Activated effector memory CD4-positive, alpha-beta T cell treated with Interleukin-2 at 50 U/mL for 16 hours (primary cell): ENCODE results near the gene CREB3L1.
A peak's percentile ranks its signal among the peaks of the same experiment; 100 is the strongest.

Experiments used
- DNase-seq: peaks from one replicate; pipeline ENCODE4 v3.0.0-alpha.2; 2020

Gene CREB3L1, protein sequence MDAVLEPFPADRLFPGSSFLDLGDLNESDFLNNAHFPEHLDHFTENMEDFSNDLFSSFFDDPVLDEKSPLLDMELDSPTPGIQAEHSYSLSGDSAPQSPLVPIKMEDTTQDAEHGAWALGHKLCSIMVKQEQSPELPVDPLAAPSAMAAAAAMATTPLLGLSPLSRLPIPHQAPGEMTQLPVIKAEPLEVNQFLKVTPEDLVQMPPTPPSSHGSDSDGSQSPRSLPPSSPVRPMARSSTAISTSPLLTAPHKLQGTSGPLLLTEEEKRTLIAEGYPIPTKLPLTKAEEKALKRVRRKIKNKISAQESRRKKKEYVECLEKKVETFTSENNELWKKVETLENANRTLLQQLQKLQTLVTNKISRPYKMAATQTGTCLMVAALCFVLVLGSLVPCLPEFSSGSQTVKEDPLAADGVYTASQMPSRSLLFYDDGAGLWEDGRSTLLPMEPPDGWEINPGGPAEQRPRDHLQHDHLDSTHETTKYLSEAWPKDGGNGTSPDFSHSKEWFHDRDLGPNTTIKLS

DNA sequence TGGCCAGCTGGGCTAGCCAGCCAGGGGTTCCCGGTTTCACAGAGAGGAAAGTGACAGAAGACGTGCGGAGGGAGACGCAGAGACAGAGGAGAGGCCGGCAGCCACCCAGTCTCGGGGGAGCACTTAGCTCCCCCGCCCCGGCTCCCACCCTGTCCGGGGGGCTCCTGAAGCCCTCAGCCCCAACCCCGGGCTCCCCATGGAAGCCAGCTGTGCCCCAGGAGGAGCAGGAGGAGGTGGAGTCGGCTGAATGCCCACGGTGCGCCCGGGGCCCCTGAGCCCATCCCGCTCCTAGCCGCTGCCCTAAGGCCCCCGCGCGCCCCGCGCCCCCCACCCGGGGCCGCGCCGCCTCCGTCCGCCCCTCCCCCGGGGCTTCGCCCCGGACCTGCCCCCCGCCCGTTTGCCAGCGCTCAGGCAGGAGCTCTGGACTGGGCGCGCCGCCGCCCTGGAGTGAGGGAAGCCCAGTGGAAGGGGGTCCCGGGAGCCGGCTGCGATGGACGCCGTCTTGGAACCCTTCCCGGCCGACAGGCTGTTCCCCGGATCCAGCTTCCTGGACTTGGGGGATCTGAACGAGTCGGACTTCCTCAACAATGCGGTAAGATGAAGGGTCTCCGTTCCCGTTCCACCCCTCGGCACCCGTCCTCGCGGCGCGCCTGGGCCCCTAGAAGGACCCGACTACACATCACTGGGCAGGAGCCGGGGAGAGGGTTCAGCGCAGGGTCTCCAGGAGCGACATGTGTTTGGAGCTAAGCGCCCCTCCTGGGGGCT, at the start of gene CREB3L1:
Gene CREB3L1, plus strand, starts transcription at position 41 of the 765 bp plus-strand sequence. Its CDS starts 450 bp downstream, at position 491.
- DNase-seq, result no peak

DNA sequence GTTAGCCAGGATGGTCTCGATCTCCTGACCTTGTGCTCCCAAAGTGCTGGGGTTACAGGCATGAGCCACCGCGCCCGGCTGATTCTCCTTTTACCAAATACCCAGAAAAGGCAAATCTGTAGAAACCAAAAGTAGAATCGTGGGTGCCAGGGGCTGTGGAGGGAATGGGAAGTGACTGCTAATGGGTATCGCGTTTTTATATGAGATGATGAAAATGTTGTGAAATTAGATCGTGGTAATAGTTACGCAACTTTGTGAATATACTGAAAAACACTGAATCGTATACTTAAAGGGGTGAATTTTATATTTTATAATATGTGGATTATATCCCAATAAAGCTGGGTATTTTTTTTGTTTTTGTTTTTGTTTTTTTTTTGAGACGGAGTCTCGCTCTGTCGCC, 48.2 kb upstream of the CREB3L1 start:
- DNase-seq, result no peak

DNA sequence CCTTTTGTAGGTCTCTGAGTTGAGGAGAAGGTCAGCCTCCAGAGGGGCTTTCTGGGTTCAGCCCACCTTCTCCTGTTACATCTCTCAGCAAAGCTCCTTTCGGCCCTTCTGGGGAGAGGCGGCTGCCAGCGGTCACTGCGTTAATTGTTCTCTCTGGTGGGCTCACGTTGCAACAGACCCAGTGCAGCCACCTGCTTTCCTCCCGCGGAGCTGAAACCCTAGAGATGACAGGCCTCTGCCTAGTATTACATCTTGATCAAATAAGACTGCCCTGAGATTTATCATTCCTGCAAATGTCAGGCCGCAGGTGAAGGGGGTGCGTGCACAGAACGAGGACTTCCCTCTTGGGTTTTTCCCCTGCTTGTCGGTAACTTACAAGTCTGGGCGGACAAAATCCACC, 43.2 kb upstream of the CREB3L1 start:
- no peak for DNase-seq

DNA sequence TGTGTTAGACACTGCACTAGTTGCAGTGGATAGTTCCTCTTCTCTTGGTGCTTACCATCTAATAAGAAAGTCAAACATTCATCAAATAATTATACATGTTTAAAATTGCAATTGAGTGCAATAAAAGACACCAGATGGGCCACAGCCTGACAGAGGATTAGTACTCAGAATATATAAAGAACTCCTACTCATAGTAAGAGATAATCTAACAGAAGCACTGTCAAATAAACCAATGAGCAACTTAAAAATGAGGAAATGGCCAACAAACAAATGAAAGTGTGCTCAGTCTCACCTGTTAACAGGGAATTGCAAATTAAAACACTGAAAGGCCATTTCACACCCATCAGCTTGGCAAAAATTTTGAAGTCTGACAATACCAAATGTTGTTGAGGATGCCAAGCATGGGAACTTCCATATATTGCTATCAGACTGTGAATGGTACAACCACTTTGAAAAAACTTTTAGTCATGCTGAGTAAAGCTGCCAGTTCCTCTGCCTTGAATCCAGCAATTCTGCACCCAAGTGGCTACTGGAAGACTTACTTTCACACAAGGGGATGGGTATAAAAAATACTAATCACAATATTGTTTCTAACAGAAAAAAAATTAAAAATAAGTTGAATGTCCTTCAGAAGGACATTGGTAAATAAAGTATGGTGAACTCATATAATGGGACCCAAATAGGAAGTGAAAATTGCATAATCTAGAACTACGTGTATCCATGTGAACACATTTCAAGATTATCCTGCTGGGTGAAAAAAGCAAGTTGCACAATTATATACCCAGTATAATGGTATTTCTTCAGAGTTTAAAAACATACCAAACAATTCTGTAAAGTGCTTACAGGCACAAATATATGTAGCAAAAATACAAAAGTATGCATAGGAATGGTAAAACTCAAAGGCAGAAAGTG, 41.4 kb upstream of the CREB3L1 start:
- no peak for DNase-seq

DNA sequence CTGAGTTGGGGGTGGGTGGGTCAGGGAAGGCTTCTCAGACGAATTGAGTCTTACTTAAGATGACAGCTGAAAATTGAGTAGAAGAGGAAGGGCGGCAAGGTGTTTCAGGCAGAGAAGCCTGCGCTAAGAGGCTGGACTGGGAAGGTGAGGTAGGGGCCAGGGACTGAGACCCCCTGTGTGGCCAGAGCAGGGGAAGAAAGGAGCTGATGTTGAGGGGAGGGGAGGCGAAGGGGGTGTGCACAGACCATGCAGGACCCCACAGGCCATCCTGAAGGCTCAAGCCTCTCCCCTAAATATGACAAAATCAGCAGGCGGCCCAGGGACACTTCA, 40.6 kb upstream of the CREB3L1 start:
- no peak for DNase-seq

DNA sequence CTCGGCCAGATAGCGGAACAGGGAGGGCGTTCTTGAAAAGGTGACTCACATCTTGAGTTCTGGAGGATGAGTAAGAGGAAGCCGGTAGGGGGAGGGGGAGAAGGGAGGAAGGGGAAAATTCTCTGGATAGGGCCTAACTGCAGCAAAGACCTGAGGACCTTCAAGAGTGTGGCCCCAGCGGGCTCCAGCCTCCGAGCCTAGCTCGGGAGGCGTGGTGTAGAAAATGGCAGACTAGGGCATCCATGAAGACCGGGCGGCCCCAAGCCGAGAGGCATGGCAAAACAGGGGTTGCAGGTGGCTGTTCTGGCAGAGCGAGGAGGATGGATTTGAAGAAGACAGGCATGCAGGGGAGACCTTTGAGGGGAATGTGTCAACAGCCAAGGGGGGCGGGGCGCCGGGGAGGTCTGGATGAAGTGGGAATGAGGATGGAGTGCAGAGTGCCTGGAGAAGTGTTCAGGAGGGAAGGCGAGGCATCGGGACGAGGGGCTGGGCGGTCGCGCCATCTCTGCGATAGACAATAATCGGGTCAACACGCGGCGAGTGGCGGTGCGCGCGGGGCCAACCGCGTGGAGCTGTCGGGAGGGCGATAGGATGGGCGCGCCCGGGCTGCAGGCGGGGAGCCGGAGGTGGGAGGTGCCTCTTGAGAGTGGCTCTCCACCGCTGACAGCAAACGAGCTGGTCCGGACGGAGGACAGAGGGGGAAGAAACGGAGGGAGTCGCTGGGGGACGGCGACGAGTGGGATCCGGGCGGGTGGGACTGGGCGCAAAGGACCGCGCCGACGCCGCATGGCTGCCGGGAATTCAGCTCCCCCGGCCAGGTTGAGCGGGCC, 40.0 kb upstream of the CREB3L1 start:
- peak; percentile 32 for DNase-seq

DNA sequence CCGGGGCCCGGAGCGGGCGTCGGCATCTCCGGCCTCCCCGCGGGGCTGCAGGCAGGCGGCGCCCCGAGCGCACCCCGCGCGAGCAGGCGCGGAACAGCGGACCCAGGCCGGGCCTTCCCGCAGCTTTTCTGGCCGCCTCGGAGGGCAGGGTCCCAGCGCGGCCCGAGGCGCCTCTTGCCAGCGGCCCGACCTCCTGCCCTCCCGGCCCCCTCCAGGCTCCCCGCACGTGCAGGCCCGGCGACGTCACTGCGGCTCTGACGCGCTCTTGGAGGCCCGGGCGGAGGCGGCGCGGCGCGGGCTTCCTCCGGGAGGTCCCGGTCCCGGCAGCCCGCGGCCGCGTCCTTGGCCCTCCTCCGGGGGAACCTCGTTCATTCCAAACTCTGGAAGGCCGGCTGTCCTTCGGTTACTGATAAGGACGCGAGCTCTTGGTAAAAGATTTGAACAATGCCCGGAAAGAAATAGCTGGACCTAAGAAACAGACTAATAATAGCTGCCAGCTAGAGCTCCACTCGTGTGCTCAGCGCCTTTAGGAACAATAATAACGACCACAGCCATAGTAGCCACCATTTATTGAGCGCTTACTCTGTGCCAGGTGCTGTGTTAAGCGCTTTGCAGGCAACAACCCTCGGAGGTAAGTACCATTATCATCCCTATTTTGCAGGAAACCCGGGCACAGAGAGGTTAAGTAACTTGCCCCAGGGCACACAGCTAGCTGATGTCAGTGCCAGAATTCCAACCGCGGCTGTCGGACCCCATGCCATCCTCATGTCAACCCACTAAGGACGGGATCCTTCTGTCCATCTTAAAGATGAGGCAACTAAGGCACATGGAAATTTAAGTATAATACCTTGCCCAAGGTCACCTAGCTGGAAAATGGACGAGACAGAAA, 39.1 kb upstream of the CREB3L1 start:
- DNase-seq, result peak; percentile 40

DNA sequence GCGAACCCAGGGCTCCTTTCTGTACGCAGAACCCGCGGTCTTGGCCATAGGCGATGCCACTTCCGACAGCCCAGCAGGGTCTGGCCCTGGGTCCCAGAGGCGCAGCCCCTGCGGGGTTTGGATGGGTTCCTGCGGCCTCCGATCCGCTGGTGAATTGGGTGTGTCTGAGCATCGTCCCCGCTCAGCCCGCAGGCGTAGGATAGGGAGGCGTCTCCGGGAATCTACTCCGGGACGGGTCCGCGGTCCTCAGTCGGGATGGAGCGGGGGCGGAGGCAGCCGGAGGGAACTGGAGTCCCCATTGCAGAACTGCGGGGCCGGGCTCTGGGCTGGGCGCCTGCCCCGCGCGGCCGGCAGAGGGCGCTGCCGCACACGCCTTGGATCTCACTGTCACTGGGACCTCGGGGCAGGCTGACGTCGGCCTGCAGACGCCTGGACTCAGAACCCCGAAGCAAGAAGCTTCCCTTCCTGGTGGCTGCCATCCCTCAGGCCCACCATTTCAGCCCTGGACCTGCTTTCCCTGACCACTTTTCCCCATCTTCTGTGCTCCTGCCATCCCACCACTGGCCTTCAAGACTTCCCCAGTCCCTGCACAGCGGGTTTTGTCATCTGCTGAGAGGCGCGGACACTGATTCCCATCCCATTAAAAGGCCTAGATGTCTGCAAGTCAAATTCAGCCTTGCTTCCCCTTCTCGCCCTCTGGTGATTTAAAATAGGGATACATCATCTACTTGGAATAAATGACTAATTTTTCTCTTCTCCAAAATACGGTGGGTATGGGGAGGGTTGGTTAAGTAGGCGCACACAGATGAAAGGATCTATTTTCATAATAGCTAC, 38.3 kb upstream of the CREB3L1 start:
- peak; percentile 70 for DNase-seq

DNA sequence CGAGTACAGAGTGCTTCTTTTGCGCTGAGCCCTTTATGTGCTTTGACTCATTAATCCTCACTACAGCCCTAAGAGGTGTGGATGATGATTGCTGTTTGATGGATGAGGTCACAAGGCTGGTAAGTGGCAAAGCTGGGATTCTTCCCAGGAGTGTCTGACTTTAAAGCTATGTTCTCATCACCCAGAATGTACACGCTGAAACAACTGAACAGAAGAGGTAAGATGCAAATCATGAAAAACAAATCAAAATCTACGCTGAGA, 37.7 kb upstream of the CREB3L1 start:
- DNase-seq, result no peak

DNA sequence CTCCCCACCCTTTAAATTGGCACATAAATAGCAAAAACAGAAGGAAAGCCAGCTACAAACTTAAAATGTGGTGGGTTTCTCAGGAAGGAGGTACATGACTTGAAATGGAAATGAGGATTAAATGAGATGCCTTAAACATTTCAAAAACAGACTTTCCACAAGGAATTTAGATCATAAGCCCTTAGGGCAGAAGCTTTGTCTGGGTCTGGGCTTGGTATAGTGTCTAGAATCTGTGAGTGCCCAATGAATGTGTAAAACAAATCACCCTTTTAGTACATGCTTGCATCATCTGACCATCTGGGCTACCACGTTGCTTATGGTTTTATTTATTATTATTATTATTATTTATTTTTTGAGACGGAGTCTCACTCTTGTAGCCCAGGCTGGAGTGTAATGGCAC, 37.1 kb upstream of the CREB3L1 start:
- DNase-seq, result no peak

DNA sequence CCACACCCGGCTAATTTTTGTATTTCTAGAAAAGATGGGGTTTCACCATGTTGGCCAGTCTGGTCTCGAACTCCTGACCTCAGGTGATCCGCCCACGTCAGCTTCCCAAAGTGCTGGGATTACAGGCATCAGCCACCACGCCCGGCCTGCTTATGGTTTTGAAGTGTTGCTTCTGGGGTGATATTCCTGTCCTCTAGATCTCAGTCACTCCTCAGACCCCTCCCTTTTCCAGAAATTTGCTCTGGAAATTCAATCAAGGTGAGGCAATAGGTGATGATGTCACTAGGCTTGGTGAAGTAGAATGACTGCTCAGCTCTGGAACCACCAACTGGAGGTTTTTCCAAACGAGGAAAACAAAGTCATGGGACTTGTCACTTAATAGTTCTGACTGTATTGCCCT, 36.6 kb upstream of the CREB3L1 start:
- DNase-seq, result no peak

DNA sequence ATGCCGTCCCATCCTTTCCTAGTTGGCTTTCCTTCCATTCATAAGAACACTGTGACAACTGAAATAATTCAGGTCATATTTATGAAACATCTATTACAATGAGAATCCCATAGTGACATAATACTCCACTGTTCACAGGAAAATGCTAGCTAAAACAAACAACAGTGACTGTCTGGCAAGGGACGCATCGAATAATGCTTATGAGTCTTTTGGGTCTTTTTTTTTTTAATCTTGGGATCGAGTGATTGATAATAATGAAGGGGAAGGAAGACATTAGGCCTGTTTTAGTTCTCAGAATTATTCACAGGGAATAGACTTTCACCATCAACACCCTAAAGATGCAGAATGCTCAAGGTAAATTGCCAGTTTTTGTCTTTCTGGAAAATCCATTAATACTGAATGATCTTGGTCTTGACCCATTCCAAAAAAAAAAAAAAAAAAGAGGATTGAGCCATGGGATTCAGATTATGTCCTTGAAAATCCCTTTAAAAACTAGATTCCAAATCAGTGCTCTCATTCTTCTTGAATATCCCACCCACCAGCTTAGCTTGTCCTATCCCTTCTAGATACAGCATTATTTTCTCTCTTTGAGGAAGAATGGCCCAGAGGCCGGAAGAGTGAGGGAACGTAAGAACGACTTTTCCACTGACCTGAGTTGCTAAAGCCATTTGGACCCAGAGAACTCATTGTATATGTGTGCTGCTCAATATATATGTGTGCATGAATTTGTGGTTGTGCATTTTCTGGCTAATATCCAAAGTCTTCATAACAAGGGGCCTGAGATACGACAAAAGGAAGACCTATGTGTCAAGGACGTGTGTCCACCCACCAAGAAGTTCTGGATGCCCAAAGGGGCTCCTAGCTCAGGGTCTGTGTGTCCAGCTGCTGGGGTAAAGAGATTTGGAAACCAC, 35.2 kb upstream of the CREB3L1 start:
- no peak for DNase-seq

DNA sequence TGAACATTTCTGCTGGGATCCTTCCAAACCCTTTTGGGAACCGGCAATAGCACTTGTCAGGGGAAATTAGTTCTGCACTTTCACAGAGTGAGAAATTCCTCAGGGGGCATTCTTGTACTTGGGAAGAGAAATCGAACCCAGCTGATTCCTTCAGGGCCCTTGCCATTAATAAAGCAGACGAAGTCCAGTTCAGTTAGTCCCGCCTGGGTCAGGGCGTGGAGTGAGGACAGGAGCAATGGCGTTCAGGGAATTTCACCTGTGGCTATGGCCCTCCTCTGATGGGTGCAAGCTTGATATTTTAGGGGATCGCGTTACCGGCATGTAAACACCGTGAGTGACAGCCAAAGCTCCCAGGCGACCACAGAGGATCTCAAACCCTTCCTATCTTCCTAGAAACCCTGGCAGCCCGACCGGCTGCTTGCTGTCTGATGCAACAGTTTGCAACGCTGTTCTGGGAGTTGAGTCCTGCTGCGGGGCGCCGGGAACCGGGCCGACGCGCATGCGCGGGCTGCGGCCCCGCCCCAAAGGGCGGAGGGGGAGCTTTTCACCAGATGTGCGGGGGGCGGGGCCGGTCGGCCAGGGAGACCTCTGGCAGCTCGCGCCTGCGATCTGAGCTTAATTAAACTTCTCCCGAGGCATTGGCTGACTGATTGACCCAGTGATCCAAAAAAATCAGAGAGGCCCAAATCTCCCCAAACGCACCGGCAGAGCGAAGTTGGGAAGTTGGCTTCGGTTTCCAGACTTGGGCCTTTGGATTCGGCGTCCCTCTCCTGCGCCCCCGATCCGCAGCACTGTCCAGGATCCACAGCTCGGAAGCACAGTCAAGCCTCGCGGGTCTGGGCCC, 34.3 kb upstream of the CREB3L1 start:
- DNase-seq, result peak; percentile 81

DNA sequence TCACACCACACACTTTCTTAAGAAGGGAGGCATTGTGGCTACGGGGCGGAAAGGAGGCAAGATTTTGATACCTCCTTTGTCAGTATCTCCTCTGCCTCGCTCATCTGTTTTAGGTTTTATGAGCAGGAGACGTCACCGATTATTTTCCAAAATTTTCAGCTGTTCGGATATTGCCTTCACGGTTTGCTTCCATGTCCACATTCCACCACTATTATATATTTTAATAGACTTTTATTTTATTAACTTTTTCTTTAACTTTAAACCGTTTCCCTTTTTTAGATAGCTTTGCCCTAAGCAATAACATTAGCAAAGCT, 33.7 kb upstream of the CREB3L1 start:
- no peak for DNase-seq

DNA sequence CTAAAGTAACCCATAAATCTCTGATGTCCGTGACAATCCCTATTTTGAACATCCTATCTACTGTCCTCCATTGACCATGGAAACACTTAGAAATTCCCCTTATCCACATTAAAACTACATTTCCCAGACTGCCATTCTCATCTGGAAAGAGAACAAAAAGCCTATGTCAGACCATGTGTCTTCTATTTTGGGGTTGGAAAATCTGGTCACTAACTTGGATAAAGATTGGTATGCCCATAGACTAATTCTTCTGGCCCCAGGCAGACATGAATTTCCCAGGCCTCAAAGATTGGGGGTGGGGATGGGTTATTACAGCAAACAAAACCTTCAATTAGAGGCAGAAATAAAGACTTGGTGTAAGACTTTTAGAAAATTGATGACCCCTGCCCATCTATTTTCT, 30.9 kb upstream of the CREB3L1 start:
- DNase-seq, result no peak

DNA sequence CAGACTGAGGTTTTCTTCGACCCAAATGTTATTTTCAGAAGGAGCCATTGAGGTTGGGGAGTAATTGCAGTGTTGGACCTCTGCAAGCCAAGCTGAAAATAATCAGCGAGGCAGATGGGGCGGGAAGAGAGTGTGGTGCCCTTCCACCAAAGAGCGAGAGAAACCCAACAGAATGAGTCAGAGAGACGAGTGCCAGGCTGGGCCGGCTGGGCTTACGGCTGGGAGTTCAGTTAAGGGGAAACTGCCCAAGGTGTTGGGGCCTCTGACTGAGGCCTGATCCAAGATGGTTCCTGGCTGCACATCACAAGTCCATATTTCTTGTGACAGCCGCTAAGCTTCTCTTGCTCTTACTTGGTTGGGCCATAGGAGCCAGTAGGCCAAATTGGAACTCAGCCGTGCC, 30.4 kb upstream of the CREB3L1 start:
- no peak for DNase-seq

DNA sequence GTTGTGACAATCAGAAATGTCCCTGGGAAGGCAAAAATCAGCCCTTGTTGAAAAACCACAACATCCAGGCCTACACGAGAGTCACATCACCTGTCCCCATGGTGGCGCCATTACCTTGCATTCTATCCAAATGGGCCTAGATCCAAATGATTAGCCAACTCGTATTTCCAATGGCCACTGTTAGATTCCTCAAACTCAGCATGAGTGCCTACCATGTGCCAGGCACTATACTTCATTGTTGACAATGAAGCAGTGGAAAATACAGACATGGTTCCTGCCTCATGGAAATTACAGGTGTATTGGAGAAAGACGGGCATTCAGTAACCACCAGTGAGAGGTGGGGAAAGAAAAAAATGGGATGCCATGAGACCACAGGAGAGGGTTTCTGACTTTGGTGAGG, 29.8 kb upstream of the CREB3L1 start:
- peak; percentile 2 for DNase-seq

DNA sequence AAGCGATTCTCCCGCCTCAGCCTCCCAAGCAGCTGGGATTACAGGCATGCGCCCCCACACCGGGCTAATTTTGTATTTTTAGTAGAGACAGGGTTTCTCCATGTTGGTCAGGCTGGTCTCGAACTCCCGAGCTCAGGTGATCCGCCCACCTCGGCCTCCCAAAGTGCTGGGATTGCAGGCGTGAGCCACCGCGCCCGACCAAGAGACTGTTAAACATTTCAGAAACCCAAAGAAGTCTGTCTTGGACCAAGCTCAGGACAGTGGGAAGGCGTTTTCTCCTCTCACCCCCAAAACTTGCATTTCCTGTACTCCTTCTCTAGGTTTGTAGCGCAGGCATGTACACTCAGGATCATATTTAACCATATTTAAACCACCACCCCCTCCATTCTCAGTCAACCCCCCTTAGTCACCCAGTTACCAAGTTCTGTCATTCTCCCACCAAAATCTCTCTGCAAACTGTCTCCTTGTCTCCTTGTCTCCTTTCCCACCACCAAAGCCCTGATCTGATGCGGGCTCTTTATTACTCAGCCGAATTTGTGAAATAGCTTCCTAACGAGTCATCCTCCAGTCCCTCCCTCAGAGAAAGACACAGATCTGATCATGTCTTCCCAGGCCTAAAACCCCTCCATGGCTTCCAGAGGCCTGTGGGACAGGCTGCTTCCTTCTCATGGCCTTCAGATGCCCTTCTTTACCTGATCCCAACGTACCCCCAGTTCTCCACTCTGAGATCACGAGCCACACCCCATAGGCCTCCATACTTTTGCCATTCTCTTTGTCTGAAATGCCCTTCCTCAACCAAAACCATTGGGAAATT, 29.0 kb upstream of the CREB3L1 start:
- no peak for DNase-seq
